ENCODE results near the gene DNAH6.

DNA sequence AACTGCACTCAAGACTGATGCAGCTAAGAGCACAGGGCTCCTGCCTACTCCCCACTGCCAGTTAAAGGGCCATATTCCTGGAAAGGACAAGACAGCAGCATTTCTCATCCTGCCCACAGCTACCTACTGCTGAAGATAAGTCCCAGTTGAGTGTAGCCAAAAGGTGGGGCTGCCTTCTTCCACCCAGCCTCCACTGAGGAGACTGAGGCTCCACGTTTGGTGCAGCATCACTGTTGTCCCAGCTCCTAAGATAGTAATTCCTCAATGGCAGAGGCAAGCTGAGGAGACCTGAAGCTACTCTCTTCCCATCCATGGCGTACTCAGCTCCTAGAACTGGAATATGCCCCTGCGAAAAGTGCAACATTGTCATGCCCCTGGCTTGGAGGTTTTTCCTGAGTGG is 214.9 kb downstream of the DNAH6 start:
- no peak for TF ChIP-seq ZNF207 (IDR thresholded peaks at IDR 0.05; ENCODE audit: borderline replicate concordance)
- TF ChIP-seq EP300 (IDR thresholded peaks at IDR 0.05; ENCODE audit: borderline replicate concordance in 1 of 2, control insufficient read depth in 1 of 2, low read depth in 2 of 2, low read length in 2 of 2): no peak
- no peak for TF ChIP-seq EZH2 (IDR thresholded peaks at IDR 0.05; ENCODE audit: borderline replicate concordance, control insufficient read depth, low read depth, low read length)
- TF ChIP-seq GABPA (IDR thresholded peaks at IDR 0.05; ENCODE audit: low read depth): no peak
- TF ChIP-seq, protein P1, sequence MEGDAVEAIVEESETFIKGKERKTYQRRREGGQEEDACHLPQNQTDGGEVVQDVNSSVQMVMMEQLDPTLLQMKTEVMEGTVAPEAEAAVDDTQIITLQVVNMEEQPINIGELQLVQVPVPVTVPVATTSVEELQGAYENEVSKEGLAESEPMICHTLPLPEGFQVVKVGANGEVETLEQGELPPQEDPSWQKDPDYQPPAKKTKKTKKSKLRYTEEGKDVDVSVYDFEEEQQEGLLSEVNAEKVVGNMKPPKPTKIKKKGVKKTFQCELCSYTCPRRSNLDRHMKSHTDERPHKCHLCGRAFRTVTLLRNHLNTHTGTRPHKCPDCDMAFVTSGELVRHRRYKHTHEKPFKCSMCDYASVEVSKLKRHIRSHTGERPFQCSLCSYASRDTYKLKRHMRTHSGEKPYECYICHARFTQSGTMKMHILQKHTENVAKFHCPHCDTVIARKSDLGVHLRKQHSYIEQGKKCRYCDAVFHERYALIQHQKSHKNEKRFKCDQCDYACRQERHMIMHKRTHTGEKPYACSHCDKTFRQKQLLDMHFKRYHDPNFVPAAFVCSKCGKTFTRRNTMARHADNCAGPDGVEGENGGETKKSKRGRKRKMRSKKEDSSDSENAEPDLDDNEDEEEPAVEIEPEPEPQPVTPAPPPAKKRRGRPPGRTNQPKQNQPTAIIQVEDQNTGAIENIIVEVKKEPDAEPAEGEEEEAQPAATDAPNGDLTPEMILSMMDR (IDR thresholded peaks at IDR 0.05 in 2 of 3, conservative IDR thresholded peaks at IDR 0.05 in 1 of 3; ENCODE audit: control insufficient read depth in 2 of 3, extremely low read depth in 1 of 3, insufficient read depth in 1 of 3, low read depth in 3 of 3, low read length in 3 of 3): no peak

All from GM12878 (cell line).